ENCODE measurements around the gene SUSD4. TPM values are rescaled to one million over a fixed set of nuclear protein-coding genes. Genes with fewer than 3 reads are reported as not detected.

SUSD4 gene
- total and polyA plus RNA-seq, 10 of the 15 experiments (the other 5 are each of a cell fraction or from before 2014, with no cell fraction given) = 0.13 to 1.1 (median 0.26) TPM; not detected in 3

- H3K27me3 ChIP-seq (replicated peaks in 1 of 2; ENCODE audit: control insufficient read depth in 2 of 2, insufficient read depth in 2 of 2, low read length in 1 of 2) = peaks cover 0 to 1% of the 10 kb centered on the region in 2 experiments
- BruUV-seq (replicated peaks) = no TSS peak
- no peaks in the 10 kb centered on the region for H3K4me1 ChIP-seq (ENCODE audit: control insufficient read depth, insufficient read depth, low read length)
- no peak overlapping the region for H3K4me3 ChIP-seq
- ChIA-PET CTCF (no interaction called here), POLR2A (no interaction called here), RAD21 (ENCODE audit: unreplicated experiment) (interaction anchor here (0.7 kb wide), 1 partner anchor 15 kb away, joined by 3 read pairs; no protein-coding TSS in a partner anchor), SMC1A (ENCODE audit: uncharacterized antibody, unreplicated experiment) (interaction anchor here (1.0 kb wide), 1 partner anchor 131 kb away, joined by 6 read pairs; no protein-coding TSS in a partner anchor)
- in situ Hi-C loops (cut with MboI) = no loop called here
- no peak overlapping the region for H3K27ac ChIP-seq (ENCODE audit: control insufficient read depth, insufficient read depth)
- no peaks in the 10 kb centered on the region for H3K79me2 ChIP-seq (ENCODE audit: control insufficient read depth, insufficient read depth, low read length)
- H3K36me3 ChIP-seq (ENCODE audit: control insufficient read depth in 2 of 2, insufficient read depth in 2 of 2, low read length in 1 of 2) = no peaks in the 10 kb centered on the region
- intact Hi-C loops (cut with micrococcal nuclease; ENCODE audit: unreplicated experiment) = no loop called here
- no peak overlapping the region for H3K9ac ChIP-seq (ENCODE audit: control insufficient read depth, insufficient read depth, low read length)
- no peak overlapping the region for H3K4me2 ChIP-seq (ENCODE audit: control insufficient read depth, insufficient read depth)
- H4K20me1 ChIP-seq (ENCODE audit: control insufficient read depth, insufficient read depth) = no peaks in the 10 kb centered on the region
- no peak for ATAC-seq
- no peak for DNase-seq (ENCODE audit: low read depth, low spot score)
- TF ChIP-seq LARP7 (IDR thresholded peaks at IDR 0.05) = no peak
- no peak for TF ChIP-seq RAD21 (IDR thresholded peaks at IDR 0.05; ENCODE audit: insufficient read depth, low read depth, low read length)
- no peak for TF ChIP-seq FOS (IDR thresholded peaks at IDR 0.05; ENCODE audit: borderline replicate concordance, extremely low read depth, insufficient read length)
- no peak for TF ChIP-seq KLF5 (IDR thresholded peaks at IDR 0.05; ENCODE audit: partially characterized antibody)
- no peak for TF ChIP-seq ZBTB33 (IDR thresholded peaks at IDR 0.05)
- no peak for TF ChIP-seq BCL3 (IDR thresholded peaks at IDR 0.05; ENCODE audit: borderline replicate concordance, insufficient read depth, low read depth, low read length, poor library complexity, severe bottlenecking)
- TF ChIP-seq CREB1 (IDR thresholded peaks at IDR 0.05; ENCODE audit: low read depth) = no peak
- TF ChIP-seq NFIC (IDR thresholded peaks at IDR 0.05; ENCODE audit: low read depth, low read length) = no peak
- TF ChIP-seq ZNF622 (IDR thresholded peaks at IDR 0.05) = no peak
- TF ChIP-seq MYC (IDR thresholded peaks at IDR 0.05; ENCODE audit: insufficient read depth, insufficient read length, insufficient replicate concordance, low read length, severe bottlenecking) = no peak
- TF ChIP-seq ZNF687 (IDR thresholded peaks at IDR 0.05) = no peak
- no peak overlapping the region for H2AFZ ChIP-seq (ENCODE audit: control insufficient read depth, low read depth, low read length)
- no peaks in the 10 kb centered on the region for H3K9me3 ChIP-seq (replicated peaks; ENCODE audit: control insufficient read depth, insufficient read depth, low read length)
- FAIRE-seq = no peak
- 15% methylated on average over 8 of the region's 8 CpGs for WGBS (ENCODE audit: insufficient coverage, insufficient replicate concordance, low lambda C conversion rate, missing lambda C conversion rate)
Observed at GRCh38 chr1:223264529-223264928, 99.4 kb downstream of the SUSD4 start.

Measured in GM12878 (cell line).